D721Med (cell line): ENCODE data around the gene YBX2.

Experiments used
- DNase-seq: peaks from one replicate; pipeline ENCODE4 v3.0.0; 2011; ENCODE audit warnings: low spot score; ENCODE audit not compliant: insufficient read length
- FAIRE-seq: peaks from 2 replicates; lab custom pipeline; 2011; peaks lifted over from hg19 to GRCh38; lab: Jason Lieb, UNC
- CTCF ChIP-seq: IDR thresholded peaks from 2 replicates; pipeline ENCODE4 v1.5.1; 2012; ENCODE audit warnings: mild to moderate bottlenecking, control low read depth; ENCODE audit not compliant: insufficient read depth; ENCODE audit errors: missing control alignments

Gene YBX2

GRCh38 chr17:7292194-7292593 lies 2.2 kb downstream of the YBX2 start:
- no peak for FAIRE-seq
- no peak for TF ChIP-seq CTCF
- no peak for DNase-seq

DNA sequence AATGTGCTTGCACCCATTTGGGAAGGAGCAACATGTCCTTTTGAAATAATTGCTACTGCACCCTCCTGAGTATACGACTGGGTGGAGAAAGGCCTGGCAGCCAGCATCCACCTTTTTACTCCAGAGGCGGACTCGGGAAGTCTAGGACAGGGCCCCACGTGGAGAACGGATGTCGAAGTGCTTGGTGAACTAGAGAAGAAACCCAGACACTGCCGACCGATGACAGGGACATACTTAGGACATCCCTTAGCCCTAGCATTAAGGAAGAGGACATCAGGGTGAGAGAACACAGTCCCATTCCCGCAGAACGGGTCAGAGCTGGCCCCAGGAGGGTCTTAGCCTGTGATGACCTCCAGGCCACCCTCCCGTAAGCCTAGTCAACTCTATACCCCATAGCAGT lies 3.8 kb downstream of the YBX2 start:
- FAIRE-seq (no peak), DNase-seq (no peak)
- TF ChIP-seq CTCF, result no peak

GRCh38 chr17:7290166-7290565 lies 4.3 kb downstream of the YBX2 start:
- DNase-seq (peak; percentile 6), FAIRE-seq (no peak)
- no peak for TF ChIP-seq CTCF

DNA sequence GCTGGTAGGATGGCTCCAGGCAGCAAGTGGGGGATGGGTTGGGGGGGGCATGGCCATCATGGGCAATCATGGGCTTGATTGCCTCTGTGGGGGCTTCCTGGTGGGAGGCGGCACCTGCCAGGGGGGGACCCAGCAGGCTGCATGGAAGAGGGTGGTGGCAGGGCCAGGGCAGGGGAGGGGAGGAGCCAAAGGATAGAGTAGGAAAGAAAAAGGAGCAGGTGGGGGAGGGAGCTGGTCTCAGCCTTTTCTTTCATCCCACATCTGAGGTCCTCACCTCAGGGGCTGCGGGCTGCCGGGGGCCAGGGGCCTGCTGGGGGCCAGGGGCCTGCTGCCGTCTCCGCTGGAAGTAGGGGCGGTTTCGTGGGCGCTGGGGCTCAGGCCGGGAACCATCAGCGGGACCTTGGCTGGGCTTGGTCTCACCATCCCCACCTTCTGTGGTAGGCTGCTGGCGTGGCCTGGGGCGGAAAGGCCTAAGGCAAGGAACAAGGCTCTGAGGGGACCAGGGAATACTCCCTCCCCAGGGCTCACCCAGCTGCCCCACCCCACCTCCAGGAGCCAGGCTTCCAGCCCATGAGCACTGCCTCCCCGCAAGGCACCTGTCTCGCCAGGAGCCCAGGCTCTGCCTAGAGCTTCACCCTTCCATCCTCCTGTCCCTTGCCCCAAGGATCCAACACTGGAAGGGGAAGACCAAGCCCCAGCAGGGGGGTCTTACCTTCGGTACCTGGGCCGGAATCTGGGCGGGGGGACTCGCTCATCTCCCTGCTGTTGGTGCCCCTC lies 5.0 kb downstream of the YBX2 start:
- DNase-seq (peak; percentile 19), FAIRE-seq (no peak)
- no peak for TF ChIP-seq CTCF

DNA sequence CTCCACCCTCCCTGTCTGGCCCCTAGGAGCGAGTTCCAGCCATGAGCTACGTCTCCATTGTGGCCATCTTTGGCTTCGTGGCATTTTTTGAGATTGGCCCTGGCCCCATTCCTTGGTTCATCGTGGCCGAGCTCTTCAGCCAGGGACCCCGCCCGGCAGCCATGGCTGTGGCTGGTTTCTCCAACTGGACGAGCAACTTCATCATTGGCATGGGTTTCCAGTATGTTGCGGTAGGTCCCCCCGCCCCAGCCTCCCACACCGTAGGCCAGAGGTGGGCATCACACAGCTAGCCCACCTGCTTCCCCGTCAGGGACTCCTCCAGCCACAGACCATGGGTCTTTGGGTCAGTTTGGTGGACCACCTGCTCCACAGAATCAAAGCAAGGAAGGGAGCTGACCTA lies 8.8 kb downstream of the YBX2 start:
- no peak for DNase-seq
- no peak for FAIRE-seq
- no peak for TF ChIP-seq CTCF

DNA sequence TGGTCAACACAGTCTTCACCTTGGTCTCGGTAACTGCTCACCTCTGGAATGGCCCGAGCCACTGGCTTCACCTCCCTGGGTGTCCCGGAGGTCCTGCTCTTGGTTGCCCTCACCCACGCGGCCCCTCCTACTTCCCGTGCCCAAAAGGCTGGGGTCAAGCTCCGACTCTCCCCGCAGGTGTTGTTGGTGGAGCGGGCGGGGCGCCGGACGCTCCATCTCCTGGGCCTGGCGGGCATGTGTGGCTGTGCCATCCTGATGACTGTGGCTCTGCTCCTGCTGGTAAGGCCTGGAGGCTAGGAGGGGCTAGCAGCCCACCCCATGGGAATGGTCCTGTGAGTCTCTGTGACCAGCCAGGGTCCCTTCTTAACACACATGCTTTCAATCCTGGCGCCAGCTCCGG lies 9.5 kb downstream of the YBX2 start:
- no peak for TF ChIP-seq CTCF
- DNase-seq, result peak; percentile 13
- no peak for FAIRE-seq

- no peak for FAIRE-seq
- peak; percentile 15 for DNase-seq
- TF ChIP-seq CTCF, result no peak
Measured at GRCh38 chr17:7283471-7284216, 10.8 kb downstream of the YBX2 start.
